ENCODE data around the gene LDB1. TPM values are rescaled to one million over a fixed set of nuclear protein-coding genes. Genes with fewer than 3 reads are reported as not detected.

The LDB1 gene
- total RNA-seq, 6 donors from 2014 or later: 31.5 to 243 (median 54.9) TPM

DNA sequence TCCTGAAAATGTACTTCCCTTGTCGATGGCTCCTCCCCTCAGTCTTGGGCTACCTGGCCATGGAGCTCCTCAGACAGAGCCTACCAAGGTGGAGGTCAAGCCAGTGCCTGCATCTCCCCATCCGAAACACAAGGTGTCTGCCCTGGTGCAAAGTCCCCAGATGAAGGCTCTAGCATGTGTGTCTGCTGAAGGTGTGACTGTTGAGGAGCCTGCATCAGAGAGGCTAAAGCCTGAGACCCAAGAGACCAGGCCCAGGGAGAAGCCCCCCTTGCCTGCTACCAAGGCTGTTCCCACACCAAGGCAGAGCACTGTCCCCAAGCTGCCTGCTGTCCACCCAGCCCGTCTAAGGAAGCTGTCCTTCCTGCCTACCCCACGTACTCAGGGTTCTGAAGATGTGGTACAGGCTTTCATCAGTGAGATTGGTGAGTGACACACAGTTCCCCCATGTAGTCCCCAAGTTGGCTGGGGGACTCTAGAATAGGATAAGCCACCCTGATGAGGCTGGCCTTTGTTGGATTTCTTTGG, 21.5 kb upstream of the LDB1 start:
- TF ChIP-seq POLR2A (IDR thresholded peaks at IDR 0.05) (no peak), EP300 (IDR thresholded peaks at IDR 0.05) (no peak), POLR2AphosphoS5 (IDR thresholded peaks at IDR 0.05) (no peak)
- TF ChIP-seq, protein P1, sequence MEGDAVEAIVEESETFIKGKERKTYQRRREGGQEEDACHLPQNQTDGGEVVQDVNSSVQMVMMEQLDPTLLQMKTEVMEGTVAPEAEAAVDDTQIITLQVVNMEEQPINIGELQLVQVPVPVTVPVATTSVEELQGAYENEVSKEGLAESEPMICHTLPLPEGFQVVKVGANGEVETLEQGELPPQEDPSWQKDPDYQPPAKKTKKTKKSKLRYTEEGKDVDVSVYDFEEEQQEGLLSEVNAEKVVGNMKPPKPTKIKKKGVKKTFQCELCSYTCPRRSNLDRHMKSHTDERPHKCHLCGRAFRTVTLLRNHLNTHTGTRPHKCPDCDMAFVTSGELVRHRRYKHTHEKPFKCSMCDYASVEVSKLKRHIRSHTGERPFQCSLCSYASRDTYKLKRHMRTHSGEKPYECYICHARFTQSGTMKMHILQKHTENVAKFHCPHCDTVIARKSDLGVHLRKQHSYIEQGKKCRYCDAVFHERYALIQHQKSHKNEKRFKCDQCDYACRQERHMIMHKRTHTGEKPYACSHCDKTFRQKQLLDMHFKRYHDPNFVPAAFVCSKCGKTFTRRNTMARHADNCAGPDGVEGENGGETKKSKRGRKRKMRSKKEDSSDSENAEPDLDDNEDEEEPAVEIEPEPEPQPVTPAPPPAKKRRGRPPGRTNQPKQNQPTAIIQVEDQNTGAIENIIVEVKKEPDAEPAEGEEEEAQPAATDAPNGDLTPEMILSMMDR (IDR thresholded peaks at IDR 0.05): no peak
- no peaks in the 10 kb centered on the region for H3K9me3 ChIP-seq
- DNase-seq (no peak), ATAC-seq (ENCODE audit: low FRiP score in 2 of 2) (no peak)
- peaks cover 4 to 15% (median 10%) of the 10 kb centered on the region in 4 donors for H3K4me1 ChIP-seq
- H3K4me3 ChIP-seq: no peak overlapping the region
- no peaks in the 10 kb centered on the region for H3K27me3 ChIP-seq
- no peak overlapping the region for H3K27ac ChIP-seq
- 88 to 100% methylated on average over 1 to 4 of the region's 4 CpGs for WGBS, 2 donors
- H3K36me3 ChIP-seq: peaks cover 31 to 82% (median 70%) of the 10 kb centered on the region in 4 donors

DNA sequence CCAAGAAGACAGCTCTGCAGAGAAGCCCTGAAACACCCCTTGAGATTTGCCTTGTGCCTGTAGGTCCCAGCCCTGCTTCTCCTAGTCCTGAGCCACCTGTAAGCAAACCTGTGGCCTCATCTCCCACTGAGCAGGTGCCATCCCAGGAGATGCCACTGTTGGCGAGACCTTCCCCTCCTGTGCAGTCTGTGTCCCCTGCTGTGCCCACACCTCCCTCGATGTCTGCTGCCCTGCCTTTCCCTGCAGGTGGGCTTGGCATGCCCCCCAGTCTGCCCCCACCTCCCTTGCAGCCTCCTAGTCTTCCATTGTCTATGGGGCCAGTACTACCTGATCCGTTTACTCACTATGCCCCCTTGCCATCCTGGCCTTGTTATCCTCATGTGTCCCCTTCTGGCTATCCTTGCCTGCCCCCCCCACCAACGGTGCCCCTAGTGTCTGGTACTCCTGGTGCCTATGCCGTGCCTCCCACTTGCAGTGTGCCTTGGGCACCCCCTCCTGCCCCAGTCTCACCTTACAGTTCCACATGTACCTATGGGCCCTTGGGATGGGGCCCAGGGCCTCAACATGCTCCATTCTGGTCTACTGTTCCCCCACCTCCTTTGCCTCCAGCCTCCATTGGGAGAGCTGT, 20.9 kb upstream of the LDB1 start:
- WGBS, 2 donors: 88 to 95% methylated on average over 5 of the region's 5 CpGs
- H3K27ac ChIP-seq: no peak overlapping the region
- H3K27me3 ChIP-seq: no peaks in the 10 kb centered on the region
- peaks cover 31 to 75% (median 66%) of the 10 kb centered on the region in 4 donors for H3K36me3 ChIP-seq
- H3K4me1 ChIP-seq: peaks cover 8 to 21% (median 14%) of the 10 kb centered on the region in 4 donors
- H3K4me3 ChIP-seq: no peak overlapping the region
- ATAC-seq (ENCODE audit: low FRiP score in 2 of 2) (no peak), DNase-seq (no peak)
- TF ChIP-seq POLR2AphosphoS5 (IDR thresholded peaks at IDR 0.05) (no peak), POLR2A (IDR thresholded peaks at IDR 0.05) (no peak), EP300 (IDR thresholded peaks at IDR 0.05) (no peak)
- TF ChIP-seq, protein P1 (IDR thresholded peaks at IDR 0.05): no peak
- H3K9me3 ChIP-seq: no peaks in the 10 kb centered on the region

DNA sequence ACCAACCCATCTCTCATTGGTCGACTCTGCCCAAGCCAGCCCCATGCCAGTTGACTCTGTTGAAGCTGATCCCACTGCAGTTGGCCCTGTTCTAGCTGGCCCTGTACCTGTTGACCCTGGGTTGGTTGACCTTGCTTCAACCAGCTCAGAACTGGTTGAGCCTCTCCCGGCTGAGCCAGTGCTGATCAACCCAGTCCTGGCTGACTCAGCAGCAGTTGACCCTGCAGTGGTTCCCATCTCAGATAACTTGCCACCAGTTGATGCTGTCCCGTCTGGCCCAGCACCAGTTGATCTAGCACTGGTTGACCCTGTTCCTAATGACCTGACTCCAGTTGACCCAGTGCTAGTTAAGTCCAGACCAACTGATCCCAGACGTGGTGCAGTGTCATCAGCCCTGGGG, 20.1 kb upstream of the LDB1 start:
- Histone ChIP-seq H3K36me3 (peaks cover 31 to 73% (median 65%) of the 10 kb centered on the region in 4 donors), H3K9me3 (no peaks in the 10 kb centered on the region), H3K27me3 (no peaks in the 10 kb centered on the region), H3K4me1 (peaks cover 16 to 29% (median 22%) of the 10 kb centered on the region in 4 donors), H3K27ac (no peak overlapping the region), H3K4me3 (no peak overlapping the region)
- TF ChIP-seq EP300 (IDR thresholded peaks at IDR 0.05) (no peak), POLR2A (IDR thresholded peaks at IDR 0.05) (no peak), POLR2AphosphoS5 (IDR thresholded peaks at IDR 0.05) (no peak)
- TF ChIP-seq, protein P1 (IDR thresholded peaks at IDR 0.05): no peak
- WGBS, 2 donors: 77 to 100% methylated on average over 3 to 4 of the region's 4 CpGs
- DNase-seq: no peak
- ATAC-seq (ENCODE audit: low FRiP score in 2 of 2): no peak

DNA sequence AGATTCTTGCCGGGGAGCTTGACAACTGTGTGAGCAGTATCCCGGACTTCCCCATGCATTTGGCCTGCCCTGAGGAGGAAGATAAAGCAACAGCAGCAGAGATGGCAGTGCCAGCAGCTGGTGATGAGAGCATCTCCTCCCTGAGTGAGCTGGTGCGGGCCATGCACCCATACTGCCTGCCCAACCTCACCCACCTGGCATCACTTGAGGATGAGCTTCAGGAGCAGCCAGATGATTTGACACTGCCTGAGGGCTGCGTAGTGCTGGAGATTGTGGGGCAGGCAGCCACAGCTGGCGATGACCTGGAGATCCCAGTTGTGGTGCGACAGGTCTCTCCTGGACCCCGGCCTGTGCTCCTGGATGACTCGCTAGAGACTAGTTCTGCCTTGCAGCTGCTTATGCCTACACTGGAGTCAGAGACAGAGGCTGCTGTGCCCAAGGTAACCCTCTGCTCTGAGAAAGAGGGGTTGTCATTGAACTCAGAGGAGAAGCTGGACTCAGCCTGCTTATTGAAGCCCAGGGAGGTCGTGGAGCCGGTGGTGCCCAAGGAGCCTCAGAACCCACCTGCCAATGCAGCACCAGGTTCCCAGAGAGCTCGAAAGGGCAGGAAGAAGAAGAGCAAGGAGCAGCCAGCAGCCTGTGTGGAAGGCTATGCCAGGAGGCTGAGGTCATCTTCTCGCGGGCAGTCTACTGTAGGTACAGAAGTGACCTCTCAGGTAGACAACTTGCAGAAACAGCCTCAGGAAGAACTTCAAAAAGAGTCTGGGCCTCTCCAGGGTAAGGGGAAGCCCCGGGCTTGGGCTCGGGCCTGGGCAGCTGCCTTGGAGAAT, 19.3 kb upstream of the LDB1 start:
- Histone ChIP-seq H3K36me3 (peaks cover 31 to 66% (median 59%) of the 10 kb centered on the region in 4 donors), H3K4me1 (peaks cover 23 to 36% (median 28%) of the 10 kb centered on the region in 4 donors), H3K9me3 (no peaks in the 10 kb centered on the region), H3K27ac (no peak overlapping the region), H3K27me3 (no peaks in the 10 kb centered on the region), H3K4me3 (no peak overlapping the region)
- ATAC-seq (ENCODE audit: low FRiP score in 2 of 2) (no peak), DNase-seq (no peak)
- TF ChIP-seq POLR2AphosphoS5 (IDR thresholded peaks at IDR 0.05) (no peak), EP300 (IDR thresholded peaks at IDR 0.05) (no peak), POLR2A (IDR thresholded peaks at IDR 0.05) (no peak)
- TF ChIP-seq, protein P1 (IDR thresholded peaks at IDR 0.05): no peak
- WGBS, 2 donors: 92 to 95% methylated on average over 11 to 15 of the region's 15 CpGs

Measured in upper lobe of left lung (tissue), 6 donors.